Measurements from ENCODE around the gene ZNF469.

DNA sequence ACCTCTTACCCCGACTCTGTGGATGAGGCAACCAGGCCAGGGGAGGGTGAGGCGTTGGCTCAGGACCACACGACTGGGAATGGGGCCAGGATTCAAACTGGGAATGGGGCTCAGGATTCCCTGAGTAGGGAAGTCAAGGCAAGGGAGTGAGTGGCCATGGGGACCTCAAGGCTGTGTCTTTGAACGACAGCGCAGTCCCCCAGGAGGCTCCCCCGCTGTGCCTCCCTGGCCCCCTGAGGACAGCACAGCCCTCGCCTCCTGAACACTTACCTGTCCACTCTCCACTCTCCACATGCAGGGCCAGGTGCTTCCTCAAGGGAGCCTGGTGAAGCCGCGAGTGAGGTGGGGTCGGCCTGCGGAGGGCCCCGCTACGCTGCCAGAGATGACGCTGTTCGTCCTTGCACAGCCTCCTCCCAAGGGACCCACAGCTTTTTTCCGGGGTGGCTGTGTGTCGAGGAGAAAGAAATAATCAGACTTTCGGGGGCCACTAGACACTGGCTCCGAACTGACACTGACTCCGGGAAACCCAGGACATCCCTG lies 6.9 kb downstream of the ZNF469 start:
- TF ChIP-seq CTCF (IDR thresholded peaks at IDR 0.05): no peak
- no peak for TF ChIP-seq POLR2A (IDR thresholded peaks at IDR 0.05)

Measured in heart left ventricle (tissue), 13 donors.